ENCODE results near the gene TMPRSS12.

GRCh38 chr12:50927766-50928224, 85.1 kb downstream of the TMPRSS12 start:
- TF ChIP-seq CTCF (IDR thresholded peaks at IDR 0.05 in 8 of 11, conservative IDR thresholded peaks at IDR 0.05 in 3 of 11): no peak
- TF ChIP-seq POLR2A (IDR thresholded peaks at IDR 0.05): no peak

Measured in spleen (tissue), 7 donors.